Measurements from ENCODE around the gene PTPRS.

Gene PTPRS

GRCh38 chr19:5297272-5297669 is 43.3 kb downstream of the PTPRS start:
- peaks cover 3 to 4% of the 10 kb centered on the region in 2 donors for H3K27me3 ChIP-seq (ENCODE audit: control insufficient read depth in 1 of 2, insufficient read depth in 2 of 2, low read length in 2 of 2)
- H3K4me3 ChIP-seq (ENCODE audit: low read depth in 1 of 2, low read length in 2 of 2), result no peak overlapping the region
- no peaks in the 10 kb centered on the region for H3K9me3 ChIP-seq (ENCODE audit: control insufficient read depth in 1 of 2, low read length in 2 of 2)
- H3K4me1 ChIP-seq (ENCODE audit: control insufficient read depth in 1 of 2, insufficient read depth in 2 of 2, low read length in 2 of 2), result peaks cover 1 to 3% of the 10 kb centered on the region in 2 donors
- H3K9ac ChIP-seq (ENCODE audit: low read depth in 1 of 2, low read length in 2 of 2), result no peak overlapping the region
- no peaks in the 10 kb centered on the region for H3K36me3 ChIP-seq (ENCODE audit: control insufficient read depth in 1 of 2, insufficient read depth in 2 of 2, low read length in 2 of 2)
- no peak overlapping the region for H3K27ac ChIP-seq (ENCODE audit: low read depth, low read length)

- Histone ChIP-seq H3K4me1 (ENCODE audit: control insufficient read depth in 1 of 2, insufficient read depth in 2 of 2, low read length in 2 of 2) (peaks cover 7 to 8% of the 10 kb centered on the region in 2 donors), H3K27me3 (ENCODE audit: control insufficient read depth in 1 of 2, insufficient read depth in 2 of 2, low read length in 2 of 2) (peaks cover 4 to 6% of the 10 kb centered on the region in 2 donors), H3K9me3 (ENCODE audit: control insufficient read depth in 1 of 2, low read length in 2 of 2) (no peaks in the 10 kb centered on the region), H3K27ac (ENCODE audit: low read depth, low read length) (no peak overlapping the region), H3K36me3 (ENCODE audit: control insufficient read depth in 1 of 2, insufficient read depth in 2 of 2, low read length in 2 of 2) (no peaks in the 10 kb centered on the region), H3K4me3 (ENCODE audit: low read depth in 1 of 2, low read length in 2 of 2) (no peak overlapping the region), H3K9ac (ENCODE audit: low read depth in 1 of 2, low read length in 2 of 2) (no peak overlapping the region)
Observed at GRCh38 chr19:5296457-5297271, 43.9 kb downstream of the PTPRS start.

GRCh38 chr19:5296021-5296420 is 44.6 kb downstream of the PTPRS start:
- no peak overlapping the region for H3K4me3 ChIP-seq (ENCODE audit: low read depth in 1 of 2, low read length in 2 of 2)
- no peaks in the 10 kb centered on the region for H3K36me3 ChIP-seq (ENCODE audit: control insufficient read depth in 1 of 2, insufficient read depth in 2 of 2, low read length in 2 of 2)
- peaks cover 8 to 11% of the 10 kb centered on the region in 2 donors for H3K4me1 ChIP-seq (ENCODE audit: control insufficient read depth in 1 of 2, insufficient read depth in 2 of 2, low read length in 2 of 2)
- no peaks in the 10 kb centered on the region for H3K9me3 ChIP-seq (ENCODE audit: control insufficient read depth in 1 of 2, low read length in 2 of 2)
- no peak overlapping the region for H3K9ac ChIP-seq (ENCODE audit: low read depth in 1 of 2, low read length in 2 of 2)
- H3K27ac ChIP-seq (ENCODE audit: low read depth, low read length), result no peak overlapping the region
- H3K27me3 ChIP-seq (ENCODE audit: control insufficient read depth in 1 of 2, insufficient read depth in 2 of 2, low read length in 2 of 2), result peaks cover 4 to 10% of the 10 kb centered on the region in 2 donors

GRCh38 chr19:5294403-5295160 is 46.0 kb downstream of the PTPRS start:
- peaks cover 8 to 11% of the 10 kb centered on the region in 2 donors for H3K4me1 ChIP-seq (ENCODE audit: control insufficient read depth in 1 of 2, insufficient read depth in 2 of 2, low read length in 2 of 2)
- H3K4me3 ChIP-seq (ENCODE audit: low read depth in 1 of 2, low read length in 2 of 2), result no peak overlapping the region
- no peak overlapping the region for H3K27ac ChIP-seq (ENCODE audit: low read depth, low read length)
- H3K27me3 ChIP-seq (ENCODE audit: control insufficient read depth in 1 of 2, insufficient read depth in 2 of 2, low read length in 2 of 2), result peaks cover 4 to 10% of the 10 kb centered on the region in 2 donors
- no peaks in the 10 kb centered on the region for H3K36me3 ChIP-seq (ENCODE audit: control insufficient read depth in 1 of 2, insufficient read depth in 2 of 2, low read length in 2 of 2)
- H3K9me3 ChIP-seq (ENCODE audit: control insufficient read depth in 1 of 2, low read length in 2 of 2), result no peaks in the 10 kb centered on the region
- H3K9ac ChIP-seq (ENCODE audit: low read depth in 1 of 2, low read length in 2 of 2), result no peak overlapping the region

GRCh38 chr19:5293612-5294378 is 46.8 kb downstream of the PTPRS start:
- H3K27ac ChIP-seq (ENCODE audit: low read depth, low read length), result no peak overlapping the region
- no peaks in the 10 kb centered on the region for H3K36me3 ChIP-seq (ENCODE audit: control insufficient read depth in 1 of 2, insufficient read depth in 2 of 2, low read length in 2 of 2)
- peaks cover 4 to 10% of the 10 kb centered on the region in 2 donors for H3K27me3 ChIP-seq (ENCODE audit: control insufficient read depth in 1 of 2, insufficient read depth in 2 of 2, low read length in 2 of 2)
- H3K4me1 ChIP-seq (ENCODE audit: control insufficient read depth in 1 of 2, insufficient read depth in 2 of 2, low read length in 2 of 2), result peaks cover 8 to 11% of the 10 kb centered on the region in 2 donors
- H3K4me3 ChIP-seq (ENCODE audit: low read depth in 1 of 2, low read length in 2 of 2), result peak overlapping the region; percentile 44 to 58
- H3K9ac ChIP-seq (ENCODE audit: low read depth in 1 of 2, low read length in 2 of 2), result no peak overlapping the region
- H3K9me3 ChIP-seq (ENCODE audit: control insufficient read depth in 1 of 2, low read length in 2 of 2), result no peaks in the 10 kb centered on the region

- peak overlapping the region; percentile 3 for H3K27ac ChIP-seq (ENCODE audit: low read depth, low read length)
- peak overlapping the region; percentile 44 to 69 for H3K4me3 ChIP-seq (ENCODE audit: low read depth in 1 of 2, low read length in 2 of 2)
- peaks cover 4 to 10% of the 10 kb centered on the region in 2 donors for H3K27me3 ChIP-seq (ENCODE audit: control insufficient read depth in 1 of 2, insufficient read depth in 2 of 2, low read length in 2 of 2)
- peaks cover 8 to 17% of the 10 kb centered on the region in 2 donors for H3K4me1 ChIP-seq (ENCODE audit: control insufficient read depth in 1 of 2, insufficient read depth in 2 of 2, low read length in 2 of 2)
- H3K9me3 ChIP-seq (ENCODE audit: control insufficient read depth in 1 of 2, low read length in 2 of 2), result no peaks in the 10 kb centered on the region
- H3K36me3 ChIP-seq (ENCODE audit: control insufficient read depth in 1 of 2, insufficient read depth in 2 of 2, low read length in 2 of 2), result no peaks in the 10 kb centered on the region
- H3K9ac ChIP-seq (ENCODE audit: low read depth in 1 of 2, low read length in 2 of 2), result no peak overlapping the region
Observed at GRCh38 chr19:5292822-5293611, 47.6 kb downstream of the PTPRS start.

- H3K27me3 ChIP-seq (ENCODE audit: control insufficient read depth in 1 of 2, insufficient read depth in 2 of 2, low read length in 2 of 2), result peaks cover 4 to 10% of the 10 kb centered on the region in 2 donors
- peak overlapping the region; percentile 62 to 69 for H3K4me3 ChIP-seq (ENCODE audit: low read depth in 1 of 2, low read length in 2 of 2)
- H3K36me3 ChIP-seq (ENCODE audit: control insufficient read depth in 1 of 2, insufficient read depth in 2 of 2, low read length in 2 of 2), result no peaks in the 10 kb centered on the region
- H3K9ac ChIP-seq (ENCODE audit: low read depth in 1 of 2, low read length in 2 of 2), result peak overlapping the region in 1 of 2 donors; percentile 18
- peaks cover 8 to 17% of the 10 kb centered on the region in 2 donors for H3K4me1 ChIP-seq (ENCODE audit: control insufficient read depth in 1 of 2, insufficient read depth in 2 of 2, low read length in 2 of 2)
- H3K27ac ChIP-seq (ENCODE audit: low read depth, low read length), result no peak overlapping the region
- H3K9me3 ChIP-seq (ENCODE audit: control insufficient read depth in 1 of 2, low read length in 2 of 2), result no peaks in the 10 kb centered on the region
Observed at GRCh38 chr19:5292453-5292821, 48.2 kb downstream of the PTPRS start.

- peaks cover 8 to 17% of the 10 kb centered on the region in 2 donors for H3K4me1 ChIP-seq (ENCODE audit: control insufficient read depth in 1 of 2, insufficient read depth in 2 of 2, low read length in 2 of 2)
- H3K9ac ChIP-seq (ENCODE audit: low read depth in 1 of 2, low read length in 2 of 2), result peak overlapping the region in 1 of 2 donors; percentile 18
- no peaks in the 10 kb centered on the region for H3K9me3 ChIP-seq (ENCODE audit: control insufficient read depth in 1 of 2, low read length in 2 of 2)
- H3K27ac ChIP-seq (ENCODE audit: low read depth, low read length), result no peak overlapping the region
- peak overlapping the region; percentile 1 to 62 for H3K4me3 ChIP-seq (ENCODE audit: low read depth in 1 of 2, low read length in 2 of 2)
- H3K27me3 ChIP-seq (ENCODE audit: control insufficient read depth in 1 of 2, insufficient read depth in 2 of 2, low read length in 2 of 2), result peaks cover 4 to 10% of the 10 kb centered on the region in 2 donors
- H3K36me3 ChIP-seq (ENCODE audit: control insufficient read depth in 1 of 2, insufficient read depth in 2 of 2, low read length in 2 of 2), result no peaks in the 10 kb centered on the region
Observed at GRCh38 chr19:5291588-5292193, 48.9 kb downstream of the PTPRS start.
